Peyer's patch (tissue), 4 donors: ENCODE measurements around the gene CCDC51. TPM values are rescaled to one million over a fixed set of nuclear protein-coding genes. Genes with fewer than 3 reads are reported as not detected.

Source experiments
- DNase-seq, 3 donors: peaks; one replicate each; pipeline ENCODE4 v3.0.0-alpha.2; 2017 to 2019
- H3K27ac ChIP-seq, 4 donors: fragments of 200-600 bp; sonication (generic); one replicate each; pipeline ENCODE4 v1.5.1; 2016 to 2019
- H3K27me3 ChIP-seq, 2 donors: fragments of 200-600 bp; sonication (generic); one replicate each; pipeline ENCODE4 v1.5.1; 2019
- H3K36me3 ChIP-seq, 3 donors: fragments of 200-600 bp; sonication (generic); one replicate each; pipeline ENCODE4 v1.5.1; 2016 to 2019
- H3K4me1 ChIP-seq, 4 donors: fragments of 200-600 bp; sonication (generic); one replicate each; pipeline ENCODE4 v1.5.1; 2016 to 2019
- H3K4me3 ChIP-seq, 4 donors: fragments of 200-600 bp; sonication (generic); 1 replicate in 3 of 4; 2 replicates in 1 of 4; pipeline ENCODE4 v1.5.1; 2016 to 2019; ENCODE audit warnings: mild to moderate bottlenecking in 1 of 4
- H3K9me3 ChIP-seq, 4 donors: fragments of 200-600 bp; sonication (generic); one replicate each; pipeline ENCODE4 v1.5.1; 2016 to 2019; ENCODE audit warnings: mild to moderate bottlenecking in 1 of 4
- POLR2A ChIP-seq, 2 donors: fragments of 450-650 bp; IDR thresholded peaks; one replicate each; pipeline ENCODE4 v1.5.1; 2017; ENCODE audit warnings: antibody characterized with exemption in 2 of 2, mild to moderate bottlenecking in 2 of 2, moderate library complexity in 2 of 2
- total RNA-seq, 4 donors: library from RNA; depleted of rRNA; stranded (reverse); fragments of >200 nt; gene quantifications; one replicate each; pipeline ENCODE4 v1.1.0, GENCODE V29; 2016
- TF ChIP-seq, protein P1 (sequence below), 6 experiments: fragments of 450-650 bp in 4 of 6; fragments of 200-600 bp in 2 of 6; sonication (generic) in 1 of 6; IDR thresholded peaks; one replicate each; pipeline ENCODE4 v1.5.1; 2017 to 2019; ENCODE audit warnings: antibody characterized with exemption in 6 of 6, mild to moderate bottlenecking in 3 of 6, moderate library complexity in 1 of 6

The CCDC51 gene
- total RNA-seq, 4 donors from 2014 or later: 7.4 to 13.1 (median 9.1) TPM

DNA sequence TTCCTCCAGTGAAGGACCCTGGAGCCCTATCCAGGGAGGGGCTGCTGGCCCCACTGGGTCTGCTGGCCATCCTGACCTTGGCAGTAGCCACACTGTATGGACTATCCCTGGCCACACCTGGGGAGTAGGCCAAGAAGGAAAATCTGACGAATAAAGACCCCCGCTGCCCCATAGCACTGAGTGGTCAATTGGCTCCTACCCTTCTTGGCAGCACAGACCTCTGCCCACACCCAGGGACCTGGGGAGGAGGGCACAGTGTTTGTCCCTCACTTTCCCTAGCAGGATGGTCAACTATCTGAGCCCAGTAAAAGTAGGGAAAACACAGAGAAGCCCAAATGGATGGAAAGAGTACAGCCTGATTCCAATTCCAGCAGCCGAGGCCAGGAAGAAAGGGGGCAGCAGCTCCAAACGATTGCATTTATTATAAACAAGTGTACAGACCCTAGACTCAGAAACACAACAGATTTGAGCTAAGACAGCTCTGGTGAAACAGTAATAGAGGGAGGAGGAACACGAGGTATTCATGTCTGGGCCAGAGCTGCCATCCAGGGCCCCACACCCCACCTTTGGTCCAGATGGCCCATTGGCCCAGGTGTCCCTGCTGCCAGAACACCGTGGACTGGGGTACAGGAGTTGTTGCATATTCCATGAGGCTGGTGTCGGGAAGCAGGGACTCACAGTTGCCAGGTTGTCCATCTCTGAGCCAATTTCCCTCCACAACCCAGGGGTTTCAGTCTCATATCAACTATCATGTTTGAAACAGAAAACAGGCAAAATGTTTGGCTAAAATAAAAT, 27.8 kb upstream of the CCDC51 start:
- Histone ChIP-seq H3K4me3 (peak overlapping the region in 3 of 4 donors; percentile 61 to 71 (median 69)), H3K36me3 (peaks cover 0 to 23% (median 0%) of the 10 kb centered on the region in 3 donors), H3K27ac (peak overlapping the region; percentile 93 to 100 (median 97))

DNA sequence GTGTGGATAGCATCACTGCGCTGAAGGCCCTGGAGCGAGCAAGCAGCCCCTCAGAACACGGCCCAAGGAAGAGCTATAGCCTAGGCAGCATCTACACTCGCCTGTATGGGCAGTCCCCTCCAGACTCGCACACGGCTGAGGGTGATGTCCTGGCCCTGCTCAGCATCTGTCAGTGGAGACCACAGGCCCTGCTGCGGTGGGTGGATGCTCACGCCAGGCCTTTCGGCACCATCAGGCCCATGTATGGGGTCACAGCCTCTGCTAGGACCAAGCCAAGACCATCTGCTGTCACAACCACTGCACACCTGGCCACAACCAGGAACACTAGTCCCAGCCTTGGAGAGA, 27.2 kb upstream of the CCDC51 start:
- Histone ChIP-seq H3K4me3 (peak overlapping the region; percentile 46 to 71 (median 65)), H3K4me1 (peaks cover 0 to 64% (median 36%) of the 10 kb centered on the region in 4 donors), H3K27ac (peak overlapping the region; percentile 93 to 100 (median 97)), H3K9me3 (no peaks in the 10 kb centered on the region), H3K36me3 (peaks cover 0 to 23% (median 0%) of the 10 kb centered on the region in 3 donors), H3K27me3 (no peaks in the 10 kb centered on the region)
- no peak for TF ChIP-seq POLR2A (IDR thresholded peaks at IDR 0.05)
- TF ChIP-seq, protein P1, sequence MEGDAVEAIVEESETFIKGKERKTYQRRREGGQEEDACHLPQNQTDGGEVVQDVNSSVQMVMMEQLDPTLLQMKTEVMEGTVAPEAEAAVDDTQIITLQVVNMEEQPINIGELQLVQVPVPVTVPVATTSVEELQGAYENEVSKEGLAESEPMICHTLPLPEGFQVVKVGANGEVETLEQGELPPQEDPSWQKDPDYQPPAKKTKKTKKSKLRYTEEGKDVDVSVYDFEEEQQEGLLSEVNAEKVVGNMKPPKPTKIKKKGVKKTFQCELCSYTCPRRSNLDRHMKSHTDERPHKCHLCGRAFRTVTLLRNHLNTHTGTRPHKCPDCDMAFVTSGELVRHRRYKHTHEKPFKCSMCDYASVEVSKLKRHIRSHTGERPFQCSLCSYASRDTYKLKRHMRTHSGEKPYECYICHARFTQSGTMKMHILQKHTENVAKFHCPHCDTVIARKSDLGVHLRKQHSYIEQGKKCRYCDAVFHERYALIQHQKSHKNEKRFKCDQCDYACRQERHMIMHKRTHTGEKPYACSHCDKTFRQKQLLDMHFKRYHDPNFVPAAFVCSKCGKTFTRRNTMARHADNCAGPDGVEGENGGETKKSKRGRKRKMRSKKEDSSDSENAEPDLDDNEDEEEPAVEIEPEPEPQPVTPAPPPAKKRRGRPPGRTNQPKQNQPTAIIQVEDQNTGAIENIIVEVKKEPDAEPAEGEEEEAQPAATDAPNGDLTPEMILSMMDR (IDR thresholded peaks at IDR 0.05): no peak
- DNase-seq: no peak

More for the DNA sequence above, 27.8 kb upstream of the CCDC51 start:
- Histone ChIP-seq H3K27me3 (no peaks in the 10 kb centered on the region), H3K9me3 (no peaks in the 10 kb centered on the region), H3K4me1 (peaks cover 0 to 67% (median 37%) of the 10 kb centered on the region in 4 donors)
- TF ChIP-seq, protein P1 (IDR thresholded peaks at IDR 0.05): no peak
- TF ChIP-seq POLR2A (IDR thresholded peaks at IDR 0.05): no peak
- DNase-seq: no peak

DNA sequence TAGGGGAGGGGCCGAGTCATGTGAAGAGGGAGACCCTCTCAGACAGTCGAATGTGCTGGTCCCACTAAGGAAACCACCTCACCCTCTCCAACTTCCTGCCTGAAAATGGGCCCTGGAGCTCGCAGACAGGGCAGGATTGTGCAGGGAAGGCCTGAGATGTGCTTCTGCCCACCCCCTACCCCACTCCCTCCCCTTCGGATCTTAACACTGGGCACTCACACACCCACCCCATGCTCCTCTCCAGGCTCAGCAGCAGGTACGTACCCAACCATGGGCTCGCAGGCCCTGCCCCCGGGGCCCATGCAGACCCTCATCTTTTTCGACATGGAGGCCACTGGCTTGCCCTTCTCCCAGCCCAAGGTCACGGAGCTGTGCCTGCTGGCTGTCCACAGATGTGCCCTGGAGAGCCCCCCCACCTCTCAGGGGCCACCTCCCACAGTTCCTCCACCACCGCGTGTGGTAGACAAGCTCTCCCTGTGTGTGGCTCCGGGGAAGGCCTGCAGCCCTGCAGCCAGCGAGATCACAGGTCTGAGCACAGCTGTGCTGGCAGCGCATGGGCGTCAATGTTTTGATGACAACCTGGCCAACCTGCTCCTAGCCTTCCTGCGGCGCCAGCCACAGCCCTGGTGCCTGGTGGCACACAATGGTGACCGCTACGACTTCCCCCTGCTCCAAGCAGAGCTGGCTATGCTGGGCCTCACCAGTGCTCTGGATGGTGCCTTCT, 26.6 kb upstream of the CCDC51 start:
- H3K27me3 ChIP-seq: no peaks in the 10 kb centered on the region
- DNase-seq: peak in 2 of 3 donors; percentile 61
- H3K9me3 ChIP-seq: no peaks in the 10 kb centered on the region
- H3K4me1 ChIP-seq: peaks cover 0 to 59% (median 34%) of the 10 kb centered on the region in 4 donors
- H3K4me3 ChIP-seq: peak overlapping the region; percentile 46 to 71 (median 65)
- peaks cover 0 to 24% (median 0%) of the 10 kb centered on the region in 3 donors for H3K36me3 ChIP-seq
- TF ChIP-seq POLR2A (IDR thresholded peaks at IDR 0.05): no peak
- TF ChIP-seq, protein P1 (IDR thresholded peaks at IDR 0.05): no peak
- peak overlapping the region; percentile 93 to 100 (median 97) for H3K27ac ChIP-seq

DNA sequence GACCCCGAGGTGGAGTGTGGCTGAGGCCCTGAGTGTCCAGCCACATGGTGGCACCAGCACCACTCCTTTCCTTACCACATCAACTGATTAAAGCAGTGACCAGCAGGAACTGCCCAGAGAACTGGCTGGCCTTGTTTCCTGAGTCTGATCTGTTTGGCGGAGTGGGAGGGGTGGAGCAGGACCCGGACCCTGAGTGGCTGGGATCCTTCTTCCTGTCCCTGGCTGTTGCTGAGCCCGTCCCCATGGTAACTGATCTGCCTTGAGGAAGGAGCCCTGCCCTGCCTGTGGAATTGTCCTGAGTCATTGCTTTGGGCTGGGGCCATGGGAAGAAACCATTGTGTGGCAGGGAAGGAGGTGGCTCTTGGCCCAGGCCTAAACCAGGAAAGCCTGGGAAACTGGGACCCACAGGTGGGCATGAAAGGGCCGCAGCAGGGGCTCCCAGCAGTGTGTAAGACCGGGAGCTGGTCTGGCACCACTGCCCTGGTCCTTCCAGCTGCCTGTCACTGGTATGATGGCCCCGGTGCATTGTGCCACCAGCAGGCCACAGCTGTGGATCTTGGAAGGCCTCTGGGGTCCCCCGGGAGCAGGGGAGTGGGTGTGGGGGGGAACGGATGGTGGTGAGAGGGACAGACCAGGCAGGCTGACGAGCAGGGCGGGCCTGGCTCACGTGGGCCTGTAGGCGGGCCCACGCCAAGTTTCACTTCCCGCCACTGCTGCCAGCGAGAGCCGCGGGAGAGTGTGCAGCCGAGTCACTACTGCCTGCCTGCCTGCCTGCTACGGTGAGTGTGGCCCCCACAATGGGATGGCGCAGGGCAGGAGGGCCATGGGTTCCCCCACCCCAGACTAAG, 25.8 kb upstream of the CCDC51 start:
- peaks cover 0 to 54% (median 30%) of the 10 kb centered on the region in 4 donors for H3K4me1 ChIP-seq
- peak; percentile 93 to 97 (median 93) for DNase-seq
- H3K27ac ChIP-seq: peak overlapping the region; percentile 93 to 100 (median 97)

More for the DNA sequence above, 25.8 kb upstream of the CCDC51 start:
- TF ChIP-seq, protein P1 (IDR thresholded peaks at IDR 0.05): peak; percentile 42 to 87 (median 68)
- TF ChIP-seq POLR2A (IDR thresholded peaks at IDR 0.05): peak; percentile 87 to 92
- Histone ChIP-seq H3K9me3 (no peaks in the 10 kb centered on the region), H3K36me3 (peaks cover 0 to 32% (median 0%) of the 10 kb centered on the region in 3 donors), H3K4me3 (peak overlapping the region; percentile 46 to 71 (median 65)), H3K27me3 (no peaks in the 10 kb centered on the region)
